HepG2 (cell line): ENCODE data around the gene RHBDD2. TPM values are rescaled to one million over a fixed set of nuclear protein-coding genes. Genes with fewer than 3 reads are reported as not detected.

Experiments
- DNMT3B ChIP-seq: conservative IDR thresholded peaks from 2 replicates; pipeline ENCODE4 v1.6.1; 2016; ENCODE audit warnings: missing biosample characterization, control low read depth
- DRAP1 ChIP-seq: IDR thresholded peaks from 2 replicates; pipeline ENCODE4 v1.6.1; 2016; ENCODE audit warnings: missing genetic modification reagents, missing compliant biosample characterization
- KMT2A ChIP-seq: sonication (generic); formaldehyde crosslinking; IDR thresholded peaks from 2 replicates; pipeline ENCODE4 v1.4.0; 2020; ENCODE audit warnings: missing genetic modification reagents
- NR2F2 ChIP-seq: IDR thresholded peaks from 2 replicates; pipeline ENCODE4 v1.6.1; 2012; ENCODE audit warnings: low read depth, inconsistent platforms, borderline replicate concordance
- TBX3 ChIP-seq: fragments of 450-650 bp; IDR thresholded peaks from 2 replicates; pipeline ENCODE4 v1.6.1; 2017; ENCODE audit warnings: antibody characterized with exemption, mild to moderate bottlenecking, inconsistent platforms, borderline replicate concordance
- ZBED4 ChIP-seq: sonication (generic); formaldehyde crosslinking; IDR thresholded peaks from 2 replicates; pipeline ENCODE4 v1.4.0; 2020; ENCODE audit warnings: missing genetic modification reagents, borderline replicate concordance
- ZHX2 ChIP-seq, 2 experiments: sonication (generic) in 1 of 2; formaldehyde crosslinking in 1 of 2; IDR thresholded peaks; 2 replicates each; pipeline versions ENCODE4 v1.6.1 to v1.9.0; 2014 to 2022; ENCODE audit warnings: antibody characterized with exemption in 1 of 2, borderline replicate concordance in 1 of 2, inconsistent platforms in 1 of 2, low read depth in 1 of 2, missing genetic modification reagents in 1 of 2
- ZKSCAN8 ChIP-seq: IDR thresholded peaks from 2 replicates; pipeline ENCODE4 v1.6.1; 2016; ENCODE audit warnings: borderline replicate concordance, missing genetic modification reagents, missing compliant biosample characterization
- ZNF605 ChIP-seq: sonication (generic); formaldehyde crosslinking; IDR thresholded peaks from 2 replicates; pipeline ENCODE4 v1.8.0; 2022; ENCODE audit warnings: mild to moderate bottlenecking, missing genetic modification reagents
- ZNF761 ChIP-seq: sonication (generic); formaldehyde crosslinking; conservative IDR thresholded peaks from 2 replicates; pipeline ENCODE4 v1.4.0; 2020; ENCODE audit warnings: mild to moderate bottlenecking, missing genetic modification reagents
- ZXDC ChIP-seq: sonication (generic); formaldehyde crosslinking; IDR thresholded peaks from 2 replicates; pipeline ENCODE4 v1.5.0; 2020; ENCODE audit warnings: mild to moderate bottlenecking, missing genetic modification reagents
- polyA plus RNA-seq, 8 experiments: library from polyadenylated mRNA; depleted of rRNA in 3 of 8; stranded (reverse) in 7 of 8; unstranded in 1 of 8; fragments of >200 nt; fragmentation: Illumina TruSeq in 4 of 8; extraction: Trizol in 4 of 8; gene quantifications; 2 replicates each; pipeline versions ENCODE4 v1.2.1 to v1.2.3, GENCODE V29; 2011 to 2016; ENCODE audit warnings: low read depth in 4 of 8, missing spikeins in 1 of 8, mixed read lengths in 1 of 8; ENCODE audit not compliant: insufficient read depth in 1 of 8
- total RNA-seq, 5 experiments: library from RNA; depleted of rRNA; stranded (reverse); fragments of >200 nt; fragmentation: Illumina TruSeq; extraction: Trizol; gene quantifications; 2 replicates each; pipeline ENCODE4 v1.2.3, GENCODE V29; 2016; ENCODE audit warnings: low read depth in 1 of 5

RHBDD2 gene
- total and polyA plus RNA-seq, 2 of the 13 experiments (the other 11 are each of a cell fraction or from before 2014, with no cell fraction given), result 23.1 to 26.4 TPM

GRCh38 chr7:75906991-75907667 is 28.3 kb downstream of the RHBDD2 start (continued):
- TF ChIP-seq ZHX2 (IDR thresholded peaks at IDR 0.05; ENCODE audit: low read depth), result no peak
- TF ChIP-seq ZHX2 (CRISPR knock-in tag; IDR thresholded peaks at IDR 0.05; ENCODE audit: borderline replicate concordance), result no peak
- TF ChIP-seq ZKSCAN8, result no peak
- TF ChIP-seq ZXDC (CRISPR knock-in tag), result 0 out of 2 replicates have a peak, but pooled peaks have one; percentile 26
- peak; percentile 22; the same call in 1 of the 2 replicates for TF ChIP-seq ZBED4
- TF ChIP-seq ZNF605 (CRISPR knock-in tag), result peak; percentile 60; the same call in 1 of the 2 replicates
- TF ChIP-seq TBX3, result no peak
- TF ChIP-seq ZNF761 (CRISPR knock-in tag), result 0 out of 2 replicates have a peak, but pooled peaks have one; percentile 7
- no peak for TF ChIP-seq DRAP1 (CRISPR knock-in tag)
- TF ChIP-seq NR2F2, result peak; percentile 79
- no peak for TF ChIP-seq DNMT3B (CRISPR knock-in tag)
- 0 out of 2 replicates have a peak, but pooled peaks have one; percentile 4 for TF ChIP-seq KMT2A (CRISPR knock-in tag)
